Left ventricle myocardium inferior (tissue), 1 donor: ENCODE results near the gene DNAJC27. TPM values are rescaled to one million over a fixed set of nuclear protein-coding genes. Genes with fewer than 3 reads are reported as not detected.
A peak's percentile ranks its signal among the peaks of the same experiment; 100 is the strongest.

Source experiments
- DNase-seq: peaks from one replicate; pipeline ENCODE4 v3.0.0-alpha.2; 2020
- H3K27ac ChIP-seq: fragments of 200-600 bp; replicated peaks from 2 replicates; pipeline ENCODE4 v1.8.0; 2021
- H3K27me3 ChIP-seq: fragments of 200-600 bp; 2 replicates; pipeline ENCODE4 v1.8.0; 2021; ENCODE audit warnings: low read depth
- H3K36me3 ChIP-seq: fragments of 200-600 bp; 2 replicates; pipeline ENCODE4 v1.8.0; 2021
- H3K4me1 ChIP-seq: fragments of 200-600 bp; 2 replicates; pipeline ENCODE4 v1.8.0; 2021
- H3K4me3 ChIP-seq: fragments of 200-600 bp; 2 replicates; pipeline ENCODE4 v1.8.0; 2021; ENCODE audit warnings: mild to moderate bottlenecking, moderate library complexity
- H3K9me3 ChIP-seq: fragments of 200-600 bp; replicated peaks from 2 replicates; pipeline ENCODE4 v1.8.0; 2021
- intact Hi-C: fragments of 100-400 bp; cut with micrococcal nuclease; formaldehyde crosslinking; loops from one replicate; pipeline ENCODE4 v1.11.0; 2022
- total RNA-seq: library from RNA; stranded (reverse); fragmentation: NEBNext Ultra II Directional; extraction: Animal tissue kit (Norgen Biotek cat#: 25700); gene quantifications from one replicate; pipeline ENCODE4 v1.2.1, GENCODE V29; 2021
- TF ChIP-seq, protein P1 (sequence below): fragments of 200-600 bp; IDR thresholded peaks from 2 replicates; pipeline ENCODE4 v1.8.0; 2021; ENCODE audit warnings: antibody characterized with exemption, mild to moderate bottlenecking, borderline replicate concordance
- donor health status: DM: no; HTN: yes; CAD: no; lungs with severe emphysema.

Gene DNAJC27
- total RNA-seq, 1 donor from 2014 or later = 10.1 TPM

DNA sequence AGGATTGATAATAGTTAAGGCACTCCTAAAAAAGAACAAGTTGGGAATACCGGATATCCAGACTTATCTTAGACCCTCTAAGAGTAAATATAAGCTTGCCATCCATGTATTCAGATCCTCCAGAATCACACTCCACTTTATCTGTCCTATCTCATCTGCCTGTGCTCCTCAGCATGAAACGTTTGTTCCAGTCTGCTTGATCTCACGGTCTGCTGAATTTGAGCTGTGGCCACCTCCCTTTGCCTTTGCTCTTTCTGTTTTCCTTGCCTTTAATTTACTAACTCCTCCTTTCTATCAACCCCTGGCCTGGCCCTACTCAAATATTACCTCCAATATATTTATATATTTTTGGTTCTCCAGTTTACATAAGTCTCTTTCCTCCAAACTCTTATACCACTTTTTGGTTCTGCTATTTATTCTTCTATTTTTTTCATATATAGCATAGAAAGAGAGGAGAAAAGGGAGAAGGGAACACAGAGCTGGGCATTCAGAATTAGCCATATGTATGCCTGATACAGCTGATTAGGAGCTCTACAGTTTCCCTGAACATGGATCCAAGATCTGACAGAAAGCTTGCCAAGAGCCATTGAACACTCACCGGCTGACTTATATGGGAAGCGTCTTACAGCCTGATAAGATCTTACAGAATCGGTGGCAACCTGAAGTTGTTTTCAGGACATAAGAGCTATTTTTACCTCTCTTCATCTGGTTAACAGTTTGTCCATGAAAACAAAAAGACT is 21.8 kb upstream of the DNAJC27 start:
- TF ChIP-seq, protein P1, sequence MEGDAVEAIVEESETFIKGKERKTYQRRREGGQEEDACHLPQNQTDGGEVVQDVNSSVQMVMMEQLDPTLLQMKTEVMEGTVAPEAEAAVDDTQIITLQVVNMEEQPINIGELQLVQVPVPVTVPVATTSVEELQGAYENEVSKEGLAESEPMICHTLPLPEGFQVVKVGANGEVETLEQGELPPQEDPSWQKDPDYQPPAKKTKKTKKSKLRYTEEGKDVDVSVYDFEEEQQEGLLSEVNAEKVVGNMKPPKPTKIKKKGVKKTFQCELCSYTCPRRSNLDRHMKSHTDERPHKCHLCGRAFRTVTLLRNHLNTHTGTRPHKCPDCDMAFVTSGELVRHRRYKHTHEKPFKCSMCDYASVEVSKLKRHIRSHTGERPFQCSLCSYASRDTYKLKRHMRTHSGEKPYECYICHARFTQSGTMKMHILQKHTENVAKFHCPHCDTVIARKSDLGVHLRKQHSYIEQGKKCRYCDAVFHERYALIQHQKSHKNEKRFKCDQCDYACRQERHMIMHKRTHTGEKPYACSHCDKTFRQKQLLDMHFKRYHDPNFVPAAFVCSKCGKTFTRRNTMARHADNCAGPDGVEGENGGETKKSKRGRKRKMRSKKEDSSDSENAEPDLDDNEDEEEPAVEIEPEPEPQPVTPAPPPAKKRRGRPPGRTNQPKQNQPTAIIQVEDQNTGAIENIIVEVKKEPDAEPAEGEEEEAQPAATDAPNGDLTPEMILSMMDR = no peak
- Histone ChIP-seq H3K27me3 (no peaks in the 10 kb centered on the region), H3K27ac (peak overlapping the region; percentile 3), H3K4me3 (no peak overlapping the region), H3K36me3 (no peaks in the 10 kb centered on the region), H3K9me3 (no peaks in the 10 kb centered on the region), H3K4me1 (peaks cover 26% of the 10 kb centered on the region)
- DNase-seq = no peak
- intact Hi-C loops = no loop called here

DNA sequence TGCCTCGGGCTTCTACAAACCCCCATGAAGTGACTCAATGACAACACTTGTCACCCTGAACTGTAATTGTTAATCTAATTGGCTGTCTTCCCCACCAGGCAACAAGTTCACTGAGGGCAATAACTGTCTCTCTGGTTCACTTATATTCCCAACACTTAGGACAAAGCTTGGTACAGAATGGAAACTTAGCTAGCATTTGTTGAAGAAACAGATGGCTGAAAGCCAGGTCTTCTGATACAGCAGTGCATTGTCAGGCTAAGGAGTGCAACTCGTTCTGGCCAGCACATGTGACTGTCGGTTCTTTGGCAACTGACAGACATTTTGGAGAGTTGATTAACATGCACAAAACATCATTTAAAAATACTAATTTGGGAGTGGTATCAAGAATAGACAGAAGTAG is 14.6 kb upstream of the DNAJC27 start:
- H3K36me3 ChIP-seq = no peaks in the 10 kb centered on the region
- no peak overlapping the region for H3K4me3 ChIP-seq
- peaks cover 29% of the 10 kb centered on the region for H3K4me1 ChIP-seq
- no peak for DNase-seq
- TF ChIP-seq, protein P1 = no peak
- no peaks in the 10 kb centered on the region for H3K27me3 ChIP-seq
- intact Hi-C loops = no loop called here
- H3K27ac ChIP-seq = peak overlapping the region; percentile 87
- no peaks in the 10 kb centered on the region for H3K9me3 ChIP-seq

DNA sequence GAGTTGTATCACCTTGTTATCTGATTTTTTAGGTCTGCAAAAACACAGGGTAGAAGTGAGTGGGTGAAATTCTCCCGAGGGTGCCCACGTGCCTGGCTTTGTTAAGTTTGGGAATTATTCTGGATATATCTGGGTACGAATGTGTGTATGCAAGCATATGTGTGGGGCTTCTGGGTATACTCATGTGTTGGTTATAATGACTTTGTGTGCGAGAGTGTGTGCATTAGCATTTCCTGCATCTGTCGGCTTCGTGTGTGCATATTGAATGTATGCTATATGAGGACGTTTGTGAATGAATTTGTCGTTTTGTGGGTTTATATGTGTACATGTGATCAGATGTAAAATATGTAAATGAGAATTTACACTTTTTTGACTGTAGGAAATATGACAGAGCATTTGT is 13.8 kb upstream of the DNAJC27 start:
- Histone ChIP-seq H3K4me1 (peaks cover 29% of the 10 kb centered on the region), H3K27ac (peak overlapping the region; percentile 87), H3K4me3 (no peak overlapping the region), H3K27me3 (no peaks in the 10 kb centered on the region), H3K36me3 (no peaks in the 10 kb centered on the region), H3K9me3 (no peaks in the 10 kb centered on the region)
- TF ChIP-seq, protein P1 = no peak
- DNase-seq = no peak
- intact Hi-C loops = no loop called here

DNA sequence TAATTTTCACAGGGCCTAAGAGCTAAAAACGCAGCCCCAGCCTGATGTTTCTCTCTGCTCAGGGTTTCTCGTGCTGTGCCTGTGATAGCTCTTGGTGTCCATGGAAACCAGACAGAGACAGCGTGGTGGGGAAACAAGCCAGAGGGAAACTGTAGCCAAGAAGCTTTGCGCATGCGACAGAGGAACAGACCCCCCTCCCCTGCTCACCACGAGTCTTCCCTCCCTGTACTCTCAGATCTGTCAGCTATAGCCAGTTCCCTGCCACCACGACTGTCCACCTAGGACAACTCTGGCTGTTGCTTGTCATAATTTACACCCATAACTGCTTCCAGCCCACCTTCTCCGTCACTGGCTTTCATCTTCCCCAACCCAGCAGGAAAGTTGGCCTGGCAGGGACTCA is 13.2 kb upstream of the DNAJC27 start:
- no peak overlapping the region for H3K4me3 ChIP-seq
- peak overlapping the region; percentile 87 for H3K27ac ChIP-seq
- no peaks in the 10 kb centered on the region for H3K27me3 ChIP-seq
- DNase-seq = peak; percentile 42
- H3K4me1 ChIP-seq = peaks cover 29% of the 10 kb centered on the region
- no peaks in the 10 kb centered on the region for H3K9me3 ChIP-seq
- no peaks in the 10 kb centered on the region for H3K36me3 ChIP-seq
- intact Hi-C loops = no loop called here
- TF ChIP-seq, protein P1 = no peak

DNA sequence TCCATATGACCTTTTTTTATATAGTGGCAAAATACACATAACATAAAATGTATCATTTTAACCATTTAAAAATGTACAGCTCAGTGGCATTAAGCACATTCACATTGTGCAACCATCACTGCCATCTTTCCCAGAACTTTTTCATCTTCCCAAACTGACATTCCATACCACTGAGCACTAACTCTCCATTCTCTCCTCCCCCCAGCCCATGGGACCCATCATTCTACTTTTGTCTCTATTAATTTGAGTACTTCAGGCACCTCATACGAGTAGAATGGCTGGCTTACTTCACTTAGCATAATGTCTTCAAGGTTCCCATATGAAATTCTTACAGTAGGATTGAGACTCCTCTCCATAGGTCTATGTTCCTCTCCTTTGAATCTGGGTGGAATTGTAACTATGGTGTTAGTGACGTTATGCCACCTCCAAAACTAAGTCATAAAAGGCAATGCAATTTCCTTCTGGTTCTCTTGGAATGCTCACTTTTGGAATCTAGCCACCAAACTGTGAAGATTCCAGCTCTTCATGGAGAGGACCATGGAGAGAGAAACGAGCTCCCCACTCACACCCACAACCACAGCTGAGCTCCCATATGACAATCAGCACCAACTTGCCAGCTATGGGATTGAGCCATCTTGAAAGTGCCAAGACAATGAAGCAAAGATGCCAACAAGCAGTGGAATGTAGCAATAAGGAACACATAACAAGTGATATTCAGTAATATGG is 9.8 kb upstream of the DNAJC27 start:
- peaks cover 22% of the 10 kb centered on the region for H3K4me1 ChIP-seq
- H3K36me3 ChIP-seq = peaks cover 6% of the 10 kb centered on the region
- no peaks in the 10 kb centered on the region for H3K9me3 ChIP-seq
- H3K4me3 ChIP-seq = no peak overlapping the region
- intact Hi-C loops = no loop called here
- H3K27ac ChIP-seq = no peak overlapping the region
- no peaks in the 10 kb centered on the region for H3K27me3 ChIP-seq
- no peak for DNase-seq
- TF ChIP-seq, protein P1 = no peak
